LNCAP (cell line): ENCODE measurements around the gene CYB5R3.

Experiments
- CTCF ChIP-seq: fragments of 450-650 bp; IDR thresholded peaks from 2 replicates; pipeline ENCODE4 v1.5.1; 2017; ENCODE audit warnings: mild to moderate bottlenecking

Gene CYB5R3

GRCh38 chr22:42683578-42684283 lies 34.5 kb upstream of the CYB5R3 start:
- no peak for TF ChIP-seq CTCF

GRCh38 chr22:42682113-42682851 lies 33.1 kb upstream of the CYB5R3 start:
- no peak for TF ChIP-seq CTCF

GRCh38 chr22:42680648-42681047 lies 31.5 kb upstream of the CYB5R3 start:
- no peak for TF ChIP-seq CTCF

GRCh38 chr22:42679691-42680090 lies 30.5 kb upstream of the CYB5R3 start:
- no peak for TF ChIP-seq CTCF

- no peak for TF ChIP-seq CTCF
Measured at GRCh38 chr22:42678894-42679293, 29.7 kb upstream of the CYB5R3 start.

- no peak for TF ChIP-seq CTCF
Measured at GRCh38 chr22:42676059-42676607, 26.9 kb upstream of the CYB5R3 start.

GRCh38 chr22:42673898-42674401 lies 24.8 kb upstream of the CYB5R3 start:
- no peak for TF ChIP-seq CTCF
